Heart right ventricle (tissue), 16 donors: Measurements from ENCODE around the gene FLNA. TPM values are rescaled to one million over a fixed set of nuclear protein-coding genes. Genes with fewer than 3 reads are reported as not detected.
"Not testable (repeated sequence)": the region's sequence is repeated elsewhere in the genome, so short reads cannot be mapped to it uniquely, and the experiment has no call there.

Experiments
- ATAC-seq, 8 donors: fragments of 200-7000 bp; cut with Tn5 transposase; one replicate each; pipeline ENCODE4 v1.9.1; 2020; ENCODE audit warnings: mild to moderate bottlenecking in 8 of 8, moderate library complexity in 8 of 8, moderate number of reproducible peaks in 1 of 8
- DNase-seq, 2 donors: peaks; one replicate each; pipeline ENCODE4 v3.0.0-alpha.2; 2020
- H3K27ac ChIP-seq, 10 donors: fragments of 200-600 bp; sonication (generic) in 2 of 10; one replicate each; pipeline versions ENCODE4 v1.5.0 to v1.8.0; 2020 to 2022; ENCODE audit warnings: mild to moderate bottlenecking in 3 of 10
- H3K27me3 ChIP-seq, 7 donors: fragments of 200-600 bp; one replicate each; pipeline ENCODE4 v1.8.0; 2021 to 2022; ENCODE audit warnings: mild to moderate bottlenecking in 2 of 7
- H3K36me3 ChIP-seq, 9 donors: fragments of 200-600 bp; sonication (generic) in 1 of 9; one replicate each; pipeline versions ENCODE4 v1.5.0 to v1.8.0; 2020 to 2022; ENCODE audit warnings: mild to moderate bottlenecking in 2 of 9
- H3K4me1 ChIP-seq, 9 donors: fragments of 200-600 bp; sonication (generic) in 1 of 9; one replicate each; pipeline versions ENCODE4 v1.5.0 to v1.8.0; 2020 to 2022; ENCODE audit warnings: mild to moderate bottlenecking in 4 of 9
- H3K4me3 ChIP-seq, 10 donors: fragments of 200-600 bp; sonication (generic) in 2 of 10; one replicate each; pipeline versions ENCODE4 v1.5.0 to v1.8.0; 2020 to 2022; ENCODE audit warnings: mild to moderate bottlenecking in 7 of 10, moderate library complexity in 2 of 10
- H3K9me3 ChIP-seq, 11 donors: fragments of 200-600 bp in 10 of 11; sonication (generic) in 2 of 11; one replicate each; pipeline versions ENCODE4 v1.5.0 to v1.8.0; 2013 to 2022; ENCODE audit warnings: mild to moderate bottlenecking in 2 of 11, control low read depth in 1 of 11, moderate library complexity in 1 of 11
- WGBS, 2 donors: extraction: QIAGEN DNeasy Blood & Tissue Kit; methylation state at CpG; one replicate each; pipeline ENCODE4 v1.1.7; 2013; ENCODE audit warnings: inconsistent platforms in 1 of 2; 5-methylcytosine and 5-hydroxymethylcytosine counted together
- intact Hi-C, 10 donors: fragments of 100-400 bp; cut with DNase I; formaldehyde crosslinking; loops; one replicate each; pipeline versions ENCODE4 v1.11.1 to v1.14.2; 2022
- polyA plus RNA-seq, 2 donors: library from polyadenylated mRNA; stranded (reverse); fragments of 200-250 nt; gene quantifications; one replicate each; pipeline ENCODE4 v1.2.3, GENCODE V29; 2013
- total RNA-seq, 10 donors: library from RNA; stranded (reverse); fragmentation: NEBNext Ultra II Directional in 3 of 10; extraction: Animal tissue kit (Norgen Biotek cat#: 25700) in 3 of 10; gene quantifications; one replicate each; pipeline versions ENCODE4 v1.2.1 to v1.2.4, GENCODE V29; 2021 to 2023
- TF ChIP-seq, protein P1 (sequence below), 9 donors: fragments of 200-600 bp; sonication (generic) in 2 of 9; IDR thresholded peaks; one replicate each; pipeline versions ENCODE4 v1.5.0 to v1.8.0; 2021 to 2022; ENCODE audit warnings: antibody characterized with exemption in 9 of 9, mild to moderate bottlenecking in 5 of 9, moderate library complexity in 1 of 9
- donor health status: Arrhythmogenic right ventricular cardiomyopathy.
- donor health status: ischemic (EF 13 %, LVEDD 7.1; RV severe dilation, severe dysfunction).
- donor health status: healthy with polysubstance abuse.
- donor health status: DM: no; HTN: yes; CAD: no.
- donor health status: DM: no; HTN: no; CAD: no.
- donor health status: ischemic (EF 25% LVEDD 6.9; RV normal size, moderate dysfunction).
- donor health status: ischemic (EF 25% LVEDD 5.7; RV mildly dilated, moderate dysfunction).
- donor health status: healthy.
- donor health status: DM: yes; HTN: yes; CAD: no.
- donor health status: Ischemic cardiomyopathy.
- donor health status: ischemic (EF 35%, LVEDD 5.7; RV mildly dilated, moderate dysfunction).
- donor health status: nonischemic (EF 11% LVEDD 7.7; RV severe dilation, severe dysfunction).
- donor health status: DM: yes; HTN: yes; CAD: no.
- donor health status: PGD.
- donor health status: ischemic (EF 29% LVEDD 5.4; RV normal size, mild dysfunction).
- donor health status: nonischemic (EF 23%, LVEDD 6.1; RV moderate dilation, normal function).

The FLNA gene
- total and polyA plus RNA-seq, 12 donors = 139 to 442 (median 199) TPM

DNA sequence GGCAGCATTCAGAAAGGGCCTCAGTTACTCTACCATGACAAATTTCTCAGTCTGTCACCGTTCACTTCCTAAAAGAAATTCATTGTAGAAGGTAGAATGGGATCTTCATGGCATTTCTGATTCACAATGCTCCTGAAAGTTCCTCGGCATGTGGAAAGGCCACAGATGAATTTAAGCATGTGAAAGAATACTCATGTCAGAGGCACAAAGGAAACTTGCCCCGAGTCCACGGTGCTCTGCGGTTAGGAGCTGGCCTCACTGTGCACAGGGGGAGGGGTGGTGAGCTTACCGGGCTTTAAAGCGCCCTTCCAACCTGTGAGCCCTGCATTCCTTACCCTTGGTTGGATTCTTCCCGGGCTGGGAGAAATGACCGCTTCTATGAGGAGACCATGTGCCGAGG lies 69.6 kb downstream of the FLNA start:
- DNase-seq = no peak
- H3K36me3 ChIP-seq = no peaks in the 10 kb centered on the region
- WGBS, 2 donors = 87 to 90% methylated on average over 10 of the region's 10 CpGs
- ATAC-seq = no peak
- H3K4me1 ChIP-seq = peaks cover 0 to 21% (median 0%) of the 10 kb centered on the region in 9 donors
- intact Hi-C loops = no loop called here
- H3K27me3 ChIP-seq = peaks cover 0 to 16% (median 0%) of the 10 kb centered on the region in 7 donors
- H3K4me3 ChIP-seq = no peak overlapping the region
- TF ChIP-seq, protein P1, sequence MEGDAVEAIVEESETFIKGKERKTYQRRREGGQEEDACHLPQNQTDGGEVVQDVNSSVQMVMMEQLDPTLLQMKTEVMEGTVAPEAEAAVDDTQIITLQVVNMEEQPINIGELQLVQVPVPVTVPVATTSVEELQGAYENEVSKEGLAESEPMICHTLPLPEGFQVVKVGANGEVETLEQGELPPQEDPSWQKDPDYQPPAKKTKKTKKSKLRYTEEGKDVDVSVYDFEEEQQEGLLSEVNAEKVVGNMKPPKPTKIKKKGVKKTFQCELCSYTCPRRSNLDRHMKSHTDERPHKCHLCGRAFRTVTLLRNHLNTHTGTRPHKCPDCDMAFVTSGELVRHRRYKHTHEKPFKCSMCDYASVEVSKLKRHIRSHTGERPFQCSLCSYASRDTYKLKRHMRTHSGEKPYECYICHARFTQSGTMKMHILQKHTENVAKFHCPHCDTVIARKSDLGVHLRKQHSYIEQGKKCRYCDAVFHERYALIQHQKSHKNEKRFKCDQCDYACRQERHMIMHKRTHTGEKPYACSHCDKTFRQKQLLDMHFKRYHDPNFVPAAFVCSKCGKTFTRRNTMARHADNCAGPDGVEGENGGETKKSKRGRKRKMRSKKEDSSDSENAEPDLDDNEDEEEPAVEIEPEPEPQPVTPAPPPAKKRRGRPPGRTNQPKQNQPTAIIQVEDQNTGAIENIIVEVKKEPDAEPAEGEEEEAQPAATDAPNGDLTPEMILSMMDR (IDR thresholded peaks at IDR 0.05) = no peak
- H3K9me3 ChIP-seq = no peaks in the 10 kb centered on the region
- no peak overlapping the region for H3K27ac ChIP-seq

DNA sequence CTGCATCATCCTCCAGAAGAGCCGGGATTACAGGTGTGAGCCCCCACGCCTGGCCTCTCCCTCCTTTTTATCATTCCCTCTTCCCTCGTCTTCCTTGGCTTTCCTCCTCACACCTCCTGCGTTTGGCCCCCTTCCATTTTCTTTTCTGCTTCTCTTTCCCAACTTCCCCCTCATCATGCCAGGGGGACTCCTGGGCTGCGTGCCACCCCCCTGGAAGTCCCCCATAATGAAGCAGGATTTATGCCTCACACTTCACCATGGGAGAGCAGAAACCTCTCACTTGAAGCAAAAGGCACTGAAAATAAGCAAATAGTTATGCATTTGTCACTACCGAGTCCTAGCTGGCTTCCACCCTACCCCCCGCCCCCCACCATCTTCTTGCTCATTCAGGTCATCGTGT lies 71.0 kb downstream of the FLNA start:
- Histone ChIP-seq H3K9me3 (no peaks in the 10 kb centered on the region), H3K36me3 (no peaks in the 10 kb centered on the region), H3K4me3 (no peak overlapping the region), H3K27ac (no peak overlapping the region), H3K27me3 (peaks cover 0 to 16% (median 0%) of the 10 kb centered on the region in 7 donors), H3K4me1 (peaks cover 0 to 15% (median 0%) of the 10 kb centered on the region in 9 donors)
- intact Hi-C loops = no loop called here
- WGBS, 2 donors = 79 to 83% methylated on average over 8 of the region's 8 CpGs
- DNase-seq (no peak), ATAC-seq (no peak)
- TF ChIP-seq, protein P1 (IDR thresholded peaks at IDR 0.05) = no peak

- WGBS, 2 donors = 88 to 90% methylated on average over 6 to 7 of the region's 7 CpGs
- H3K9me3 ChIP-seq, H3K4me1 ChIP-seq, H3K27ac ChIP-seq, H3K4me3 ChIP-seq, H3K36me3 ChIP-seq, intact Hi-C loops, ATAC-seq, DNase-seq: not testable (repeated sequence)
- H3K27me3 ChIP-seq = peaks cover 0 to 16% (median 0%) of the 10 kb centered on the region in 7 donors
These were observed 71.4 kb downstream of the FLNA start for GRCh38 chrX:154302998-154303397.

DNA sequence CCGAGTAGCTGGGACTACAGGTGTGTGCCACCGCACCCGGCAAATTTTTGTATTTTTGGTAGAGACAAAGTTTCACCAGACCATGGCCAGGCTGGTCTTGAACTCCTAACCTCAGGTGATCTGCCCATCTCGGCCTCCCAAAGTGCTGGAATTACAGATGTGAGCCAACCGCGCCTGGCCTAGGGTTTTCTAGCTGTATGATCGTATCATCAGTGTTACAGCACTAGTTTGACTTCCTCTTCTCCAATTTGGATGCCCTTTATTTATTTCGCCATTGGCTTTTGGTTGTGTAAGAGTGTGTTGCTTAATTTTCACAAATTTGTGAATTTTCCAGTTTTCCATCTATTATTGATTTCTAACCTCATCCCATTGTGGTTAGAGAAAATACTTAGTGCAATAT lies 73.6 kb downstream of the FLNA start:
- TF ChIP-seq, protein P1 (IDR thresholded peaks at IDR 0.05) = no peak
- intact Hi-C loops = no loop called here
- ATAC-seq = no peak

More for the DNA sequence above, 73.6 kb downstream of the FLNA start:
- WGBS, 2 donors = 90 to 98% methylated on average over 8 of the region's 8 CpGs
- peaks cover 0 to 7% (median 0%) of the 10 kb centered on the region in 7 donors for H3K27me3 ChIP-seq
- no peaks in the 10 kb centered on the region for H3K36me3 ChIP-seq
- peak overlapping the region in 1 of 10 donors; percentile 43 for H3K27ac ChIP-seq
- H3K4me1 ChIP-seq = peaks cover 0 to 8% (median 0%) of the 10 kb centered on the region in 9 donors
- H3K4me3 ChIP-seq = no peak overlapping the region
- DNase-seq = no peak
- peaks cover 0 to 7% (median 0%) of the 10 kb centered on the region in 11 donors for H3K9me3 ChIP-seq

Other genes with a start within 250 kb of the FLNA start
- not detected for gene OPN1LW, start 230.4 kb downstream of the FLNA start, total RNA-seq
- gene OPN1LW, start 230.4 kb downstream of the FLNA start, polyA plus RNA-seq = not detected
- gene OPN1MW, start 192.0 kb downstream of the FLNA start, total RNA-seq = not detected
- gene OPN1MW, start 192.0 kb downstream of the FLNA start, polyA plus RNA-seq = not detected
- gene OPN1MW2, start 154.9 kb downstream of the FLNA start, total RNA-seq = not detected
- not detected for gene OPN1MW2, start 154.9 kb downstream of the FLNA start, polyA plus RNA-seq
- gene OPN1MW3, start 117.1 kb downstream of the FLNA start, total RNA-seq = not detected
- not detected for gene OPN1MW3, start 117.1 kb downstream of the FLNA start, polyA plus RNA-seq
- not detected for gene TEX28, start 79.5 kb downstream of the FLNA start, total RNA-seq
- not detected for gene TEX28, start 79.5 kb downstream of the FLNA start, polyA plus RNA-seq
- gene TKTL1, start 78.8 kb downstream of the FLNA start, total RNA-seq = 10 to 100 TPM in 5 of 10 donors, 1 to 10 TPM in 5; 3.7 to 14.1 (median 9.2) TPM
- gene TKTL1, start 78.8 kb downstream of the FLNA start, polyA plus RNA-seq = 1 to 10 TPM; 2.6 to 5.7 TPM
- gene EMD, start 4.7 kb upstream of the FLNA start, total RNA-seq = 10 to 100 TPM; 47.8 to 74.1 (median 59.6) TPM
- gene EMD, start 4.7 kb upstream of the FLNA start, polyA plus RNA-seq = 100 to 1,000 TPM in 1 of 2 donors, 10 to 100 TPM in 1; 54.8 to 170 TPM
- gene RPL10, start 23.7 kb upstream of the FLNA start, total RNA-seq = 1,000 to 10,000 TPM; 1,543 to 2,503 (median 1,867) TPM
- gene RPL10, start 23.7 kb upstream of the FLNA start, polyA plus RNA-seq = 1,000 to 10,000 TPM; 2,102 to 7,085 TPM
- 10 to 100 TPM; 35.2 to 57.1 (median 46.9) TPM for gene DNASE1L1, start 34.6 kb upstream of the FLNA start, total RNA-seq
- 10 to 100 TPM; 27.2 to 55.0 TPM for gene DNASE1L1, start 34.6 kb upstream of the FLNA start, polyA plus RNA-seq
- 10 to 100 TPM; 28.4 to 42.6 (median 33.7) TPM for gene TAFAZZIN, start 36.9 kb upstream of the FLNA start, total RNA-seq
- gene TAFAZZIN, start 36.9 kb upstream of the FLNA start, polyA plus RNA-seq = 100 to 1,000 TPM in 1 of 2 donors, 10 to 100 TPM in 1; 38.2 to 112 TPM
- gene ATP6AP1, start 54.0 kb upstream of the FLNA start, total RNA-seq = 100 to 1,000 TPM in 3 of 10 donors, 10 to 100 TPM in 7; 69.5 to 113 (median 90.6) TPM
- 100 to 1,000 TPM in 1 of 2 donors, 10 to 100 TPM in 1; 26.0 to 103 TPM for gene ATP6AP1, start 54.0 kb upstream of the FLNA start, polyA plus RNA-seq
- gene GDI1, start 62.5 kb upstream of the FLNA start, total RNA-seq = 100 to 1,000 TPM in 1 of 10 donors, 10 to 100 TPM in 9; 67.5 to 101 (median 77.5) TPM
- 100 to 1,000 TPM; 111 to 117 TPM for gene GDI1, start 62.5 kb upstream of the FLNA start, polyA plus RNA-seq
- gene FAM50A, start 69.5 kb upstream of the FLNA start, total RNA-seq = 10 to 100 TPM; 25.5 to 59.9 (median 34.7) TPM
- gene FAM50A, start 69.5 kb upstream of the FLNA start, polyA plus RNA-seq = 100 to 1,000 TPM; 134 to 167 TPM
- gene PLXNA3, start 83.6 kb upstream of the FLNA start, total RNA-seq = 10 to 100 TPM; 11.6 to 35.3 (median 16.7) TPM
- 10 to 100 TPM in 1 of 2 donors, 1 to 10 TPM in 1; 9.7 to 18.9 TPM for gene PLXNA3, start 83.6 kb upstream of the FLNA start, polyA plus RNA-seq
- gene LAGE3, start 104.6 kb upstream of the FLNA start, total RNA-seq = 10 to 100 TPM; 13.7 to 21.3 (median 17.7) TPM
- 10 to 100 TPM in 1 of 2 donors, 1 to 10 TPM in 1; 7.5 to 38.2 TPM for gene LAGE3, start 104.6 kb upstream of the FLNA start, polyA plus RNA-seq
- gene UBL4A, start 112.0 kb upstream of the FLNA start, total RNA-seq = 10 to 100 TPM; 45.8 to 69.4 (median 50.4) TPM
- 10 to 100 TPM; 33.1 to 48.3 TPM for gene UBL4A, start 112.0 kb upstream of the FLNA start, polyA plus RNA-seq
- 10 to 100 TPM in 7 of 10 donors, 1 to 10 TPM in 3; 8.7 to 19.8 (median 11.7) TPM for gene SLC10A3, start 116.0 kb upstream of the FLNA start, total RNA-seq
- gene SLC10A3, start 116.0 kb upstream of the FLNA start, polyA plus RNA-seq = 10 to 100 TPM; 11.9 to 38.1 TPM
- gene FAM3A, start 141.6 kb upstream of the FLNA start, total RNA-seq = 10 to 100 TPM; 36.5 to 73.9 (median 48.4) TPM
- gene FAM3A, start 141.6 kb upstream of the FLNA start, polyA plus RNA-seq = 10 to 100 TPM; 69.1 to 76.6 TPM
- 10 to 100 TPM in 4 of 10 donors, 1 to 10 TPM in 6; 5.0 to 20.9 (median 8.5) TPM for gene G6PD, start 172.2 kb upstream of the FLNA start, total RNA-seq
- 10 to 100 TPM; 10.3 to 19.2 TPM for gene G6PD, start 172.2 kb upstream of the FLNA start, polyA plus RNA-seq
- gene IKBKG, start 173.0 kb upstream of the FLNA start, total RNA-seq = 10 to 100 TPM; 11.6 to 21.7 (median 15.1) TPM
- 10 to 100 TPM; 14.6 to 27.0 TPM for gene IKBKG, start 173.0 kb upstream of the FLNA start, polyA plus RNA-seq
- not detected for gene CTAG1A, start 210.5 kb upstream of the FLNA start, total RNA-seq
- not detected for gene CTAG1A, start 210.5 kb upstream of the FLNA start, polyA plus RNA-seq
- not detected for gene CTAG1B, start 244.6 kb upstream of the FLNA start, total RNA-seq
- not detected for gene CTAG1B, start 244.6 kb upstream of the FLNA start, polyA plus RNA-seq